Muscle layer of duodenum (tissue), 2 donors: ENCODE results near the gene BRICD5.

Experiments used
- H3K27ac ChIP-seq: one replicate; pipeline ENCODE4 v1.7.0; 2013; ENCODE audit warnings: mild to moderate bottlenecking, low read length
- H3K27me3 ChIP-seq: one replicate; pipeline ENCODE4 v1.7.0; 2013; ENCODE audit warnings: low read depth, mild to moderate bottlenecking, control low read depth, low read length
- H3K36me3 ChIP-seq, 2 donors: one replicate each; pipeline ENCODE4 v1.7.0; 2013; ENCODE audit warnings: low read length in 2 of 2, control low read depth in 1 of 2, mild to moderate bottlenecking in 1 of 2; ENCODE audit not compliant: insufficient read depth in 2 of 2, control insufficient read depth in 1 of 2
- H3K4me1 ChIP-seq, 2 donors: one replicate each; pipeline ENCODE4 v1.7.0; 2013; ENCODE audit warnings: low read length in 2 of 2, mild to moderate bottlenecking in 2 of 2, control low read depth in 1 of 2, moderate library complexity in 1 of 2; ENCODE audit not compliant: insufficient read depth in 2 of 2, control insufficient read depth in 1 of 2
- H3K4me3 ChIP-seq, 2 donors: one replicate each; pipeline ENCODE4 v1.7.0; 2013; ENCODE audit warnings: low read length in 2 of 2, low read depth in 1 of 2, mild to moderate bottlenecking in 1 of 2
- H3K9me3 ChIP-seq, 2 donors: one replicate each; pipeline ENCODE4 v1.7.0; 2013; ENCODE audit warnings: low read length in 2 of 2, control low read depth in 1 of 2, mild to moderate bottlenecking in 1 of 2; ENCODE audit not compliant: control insufficient read depth in 1 of 2
- donor health status: healthy.

Gene BRICD5

GRCh38 chr16:2186064-2186463 is 24.6 kb downstream of the BRICD5 start:
- H3K4me3 ChIP-seq, result no peak overlapping the region
- H3K36me3 ChIP-seq, result no peaks in the 10 kb centered on the region
- H3K4me1 ChIP-seq, result no peaks in the 10 kb centered on the region
- H3K9me3 ChIP-seq, result no peaks in the 10 kb centered on the region
- no peaks in the 10 kb centered on the region for H3K27me3 ChIP-seq
- H3K27ac ChIP-seq, result no peak overlapping the region

- Histone ChIP-seq H3K4me1 (no peaks in the 10 kb centered on the region), H3K36me3 (no peaks in the 10 kb centered on the region), H3K4me3 (no peak overlapping the region), H3K9me3 (no peaks in the 10 kb centered on the region), H3K27me3 (no peaks in the 10 kb centered on the region), H3K27ac (no peak overlapping the region)
Observed at GRCh38 chr16:2184962-2185361, 25.7 kb downstream of the BRICD5 start.

GRCh38 chr16:2184346-2184745 is 26.3 kb downstream of the BRICD5 start:
- H3K27me3 ChIP-seq, result no peaks in the 10 kb centered on the region

GRCh38 chr16:2183671-2184070 is 27.0 kb downstream of the BRICD5 start:
- Histone ChIP-seq H3K36me3 (no peaks in the 10 kb centered on the region), H3K4me1 (no peaks in the 10 kb centered on the region), H3K27ac (no peak overlapping the region)

More at GRCh38 chr16:2184346-2184745, 26.3 kb downstream of the BRICD5 start:
- Histone ChIP-seq H3K4me1 (no peaks in the 10 kb centered on the region), H3K4me3 (no peak overlapping the region), H3K9me3 (no peaks in the 10 kb centered on the region), H3K27ac (no peak overlapping the region), H3K36me3 (no peaks in the 10 kb centered on the region)

GRCh38 chr16:2181952-2182351 is 28.7 kb downstream of the BRICD5 start:
- H3K27me3 ChIP-seq, result no peaks in the 10 kb centered on the region
- H3K4me1 ChIP-seq, result no peaks in the 10 kb centered on the region
- peaks cover 0 to 8% of the 10 kb centered on the region in 2 donors for H3K36me3 ChIP-seq
- no peak overlapping the region for H3K27ac ChIP-seq
- H3K4me3 ChIP-seq, result no peak overlapping the region
- no peaks in the 10 kb centered on the region for H3K9me3 ChIP-seq

More at GRCh38 chr16:2183671-2184070, 27.0 kb downstream of the BRICD5 start:
- Histone ChIP-seq H3K4me3 (no peak overlapping the region), H3K27me3 (no peaks in the 10 kb centered on the region), H3K9me3 (no peaks in the 10 kb centered on the region)

- H3K36me3 ChIP-seq, result peaks cover 0 to 15% of the 10 kb centered on the region in 2 donors
- H3K27ac ChIP-seq, result no peak overlapping the region
Observed at GRCh38 chr16:2180962-2181923, 29.4 kb downstream of the BRICD5 start.

GRCh38 chr16:2180461-2180860 is 30.2 kb downstream of the BRICD5 start:
- Histone ChIP-seq H3K9me3 (no peaks in the 10 kb centered on the region), H3K27me3 (no peaks in the 10 kb centered on the region), H3K4me1 (no peaks in the 10 kb centered on the region), H3K36me3 (peaks cover 6 to 23% of the 10 kb centered on the region in 2 donors), H3K4me3 (no peak overlapping the region), H3K27ac (no peak overlapping the region)

More at GRCh38 chr16:2180962-2181923, 29.4 kb downstream of the BRICD5 start:
- Histone ChIP-seq H3K4me3 (no peak overlapping the region), H3K4me1 (no peaks in the 10 kb centered on the region), H3K27me3 (no peaks in the 10 kb centered on the region), H3K9me3 (no peaks in the 10 kb centered on the region)

GRCh38 chr16:2179576-2179975 is 31.1 kb downstream of the BRICD5 start:
- no peaks in the 10 kb centered on the region for H3K9me3 ChIP-seq

GRCh38 chr16:2179107-2179501 is 31.6 kb downstream of the BRICD5 start:
- Histone ChIP-seq H3K9me3 (no peaks in the 10 kb centered on the region), H3K36me3 (peaks cover 14 to 37% of the 10 kb centered on the region in 2 donors), H3K27me3 (no peaks in the 10 kb centered on the region), H3K27ac (no peak overlapping the region), H3K4me1 (no peaks in the 10 kb centered on the region), H3K4me3 (no peak overlapping the region)

More at GRCh38 chr16:2179576-2179975, 31.1 kb downstream of the BRICD5 start:
- Histone ChIP-seq H3K27ac (no peak overlapping the region), H3K36me3 (peaks cover 9 to 32% of the 10 kb centered on the region in 2 donors), H3K27me3 (no peaks in the 10 kb centered on the region), H3K4me1 (no peaks in the 10 kb centered on the region), H3K4me3 (no peak overlapping the region)

- no peaks in the 10 kb centered on the region for H3K27me3 ChIP-seq
- H3K36me3 ChIP-seq, result peaks cover 14 to 43% of the 10 kb centered on the region in 2 donors
- H3K27ac ChIP-seq, result no peak overlapping the region
- H3K9me3 ChIP-seq, result no peaks in the 10 kb centered on the region
- H3K4me1 ChIP-seq, result no peaks in the 10 kb centered on the region
- H3K4me3 ChIP-seq, result no peak overlapping the region
Observed at GRCh38 chr16:2178321-2179106, 32.1 kb downstream of the BRICD5 start.

- H3K36me3 ChIP-seq, result peaks cover 14 to 52% of the 10 kb centered on the region in 2 donors
Observed at GRCh38 chr16:2177561-2177960, 33.1 kb downstream of the BRICD5 start.

More at GRCh38 chr16:2177561-2177960, 33.1 kb downstream of the BRICD5 start:
- Histone ChIP-seq H3K4me3 (no peak overlapping the region), H3K27me3 (no peaks in the 10 kb centered on the region), H3K27ac (no peak overlapping the region), H3K4me1 (no peaks in the 10 kb centered on the region), H3K9me3 (no peaks in the 10 kb centered on the region)
